ENCODE measurements around the gene KMT5B. TPM values are rescaled to one million over a fixed set of nuclear protein-coding genes. Genes with fewer than 3 reads are reported as not detected.

The KMT5B gene
- total and polyA plus RNA-seq, 10 of the 15 experiments (the other 5 are each of a cell fraction or from before 2014, with no cell fraction given) = 4.7 to 21.8 (median 18.0) TPM

DNA sequence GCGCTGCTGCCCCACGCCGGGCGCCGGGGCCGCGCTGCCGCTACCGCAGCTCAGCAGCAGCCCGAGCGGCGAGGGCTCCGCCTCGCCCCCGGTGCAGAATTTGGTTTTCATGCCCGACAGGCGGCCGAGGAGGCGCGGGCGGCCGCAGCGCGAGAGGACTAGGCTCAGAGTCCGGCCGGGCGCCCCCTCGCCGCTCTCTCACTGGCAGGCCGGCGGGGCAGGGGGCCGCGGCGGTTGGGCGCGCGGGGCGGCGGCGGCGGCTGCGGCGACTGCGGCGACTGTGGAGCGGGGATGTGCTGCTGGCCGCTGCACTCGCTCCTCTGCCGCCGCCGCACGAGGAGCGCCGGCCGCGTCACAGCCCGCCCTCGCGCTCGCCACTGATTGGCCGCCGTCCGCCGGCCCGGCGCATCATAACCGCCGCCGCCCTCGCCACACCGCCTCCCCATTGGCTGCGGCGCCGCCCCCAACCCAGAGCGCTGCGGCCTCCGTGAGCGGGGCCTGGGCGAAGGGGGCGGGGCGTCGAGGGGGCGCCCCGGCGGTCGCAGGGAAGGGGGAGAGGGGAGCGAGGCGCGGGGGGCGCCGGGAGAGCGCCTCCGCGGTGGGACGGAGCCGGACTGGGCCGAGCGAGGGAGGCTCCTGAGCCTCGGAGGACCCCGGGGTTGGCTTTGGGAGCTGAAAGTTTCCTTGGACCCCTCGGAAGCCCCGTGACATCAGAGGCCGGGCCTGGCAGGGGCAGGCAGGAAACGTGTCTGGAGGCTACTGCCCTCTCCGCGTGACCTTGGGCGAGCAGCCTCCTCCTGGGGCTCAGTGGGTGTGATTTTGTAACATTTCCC, 91.8 kb downstream of the KMT5B start, which contains the start of gene CHKA (continued):
- TF ChIP-seq ZZZ3 (IDR thresholded peaks at IDR 0.05; ENCODE audit: control insufficient read depth, insufficient read length, low read depth) (no peak), RUNX3 (IDR thresholded peaks at IDR 0.05; ENCODE audit: low read length) (no peak), PML (IDR thresholded peaks at IDR 0.05; ENCODE audit: low read length) (peak; percentile 58; the same call in 1 of the 2 replicates), TAF1 (IDR thresholded peaks at IDR 0.05; ENCODE audit: borderline replicate concordance, low read depth, low read length) (peak; percentile 89), NBN (IDR thresholded peaks at IDR 0.05) (peak; percentile 42; the same call in 1 of the 2 replicates), WRNIP1 (IDR thresholded peaks at IDR 0.05; ENCODE audit: borderline replicate concordance, low read depth, low read length) (no peak), IRF4 (IDR thresholded peaks at IDR 0.05; ENCODE audit: low read depth, low read length) (no peak), RBBP5 (conservative IDR thresholded peaks at IDR 0.05) (no peak), JUND (IDR thresholded peaks at IDR 0.05; ENCODE audit: low read depth, low read length) (no peak)
- TF ChIP-seq, protein P1, sequence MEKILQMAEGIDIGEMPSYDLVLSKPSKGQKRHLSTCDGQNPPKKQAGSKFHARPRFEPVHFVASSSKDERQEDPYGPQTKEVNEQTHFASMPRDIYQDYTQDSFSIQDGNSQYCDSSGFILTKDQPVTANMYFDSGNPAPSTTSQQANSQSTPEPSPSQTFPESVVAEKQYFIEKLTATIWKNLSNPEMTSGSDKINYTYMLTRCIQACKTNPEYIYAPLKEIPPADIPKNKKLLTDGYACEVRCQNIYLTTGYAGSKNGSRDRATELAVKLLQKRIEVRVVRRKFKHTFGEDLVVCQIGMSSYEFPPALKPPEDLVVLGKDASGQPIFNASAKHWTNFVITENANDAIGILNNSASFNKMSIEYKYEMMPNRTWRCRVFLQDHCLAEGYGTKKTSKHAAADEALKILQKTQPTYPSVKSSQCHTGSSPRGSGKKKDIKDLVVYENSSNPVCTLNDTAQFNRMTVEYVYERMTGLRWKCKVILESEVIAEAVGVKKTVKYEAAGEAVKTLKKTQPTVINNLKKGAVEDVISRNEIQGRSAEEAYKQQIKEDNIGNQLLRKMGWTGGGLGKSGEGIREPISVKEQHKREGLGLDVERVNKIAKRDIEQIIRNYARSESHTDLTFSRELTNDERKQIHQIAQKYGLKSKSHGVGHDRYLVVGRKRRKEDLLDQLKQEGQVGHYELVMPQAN (conservative IDR thresholded peaks at IDR 0.05) = peak; percentile 85; the same call in 1 of the 2 replicates
- TF ChIP-seq, protein P2, sequence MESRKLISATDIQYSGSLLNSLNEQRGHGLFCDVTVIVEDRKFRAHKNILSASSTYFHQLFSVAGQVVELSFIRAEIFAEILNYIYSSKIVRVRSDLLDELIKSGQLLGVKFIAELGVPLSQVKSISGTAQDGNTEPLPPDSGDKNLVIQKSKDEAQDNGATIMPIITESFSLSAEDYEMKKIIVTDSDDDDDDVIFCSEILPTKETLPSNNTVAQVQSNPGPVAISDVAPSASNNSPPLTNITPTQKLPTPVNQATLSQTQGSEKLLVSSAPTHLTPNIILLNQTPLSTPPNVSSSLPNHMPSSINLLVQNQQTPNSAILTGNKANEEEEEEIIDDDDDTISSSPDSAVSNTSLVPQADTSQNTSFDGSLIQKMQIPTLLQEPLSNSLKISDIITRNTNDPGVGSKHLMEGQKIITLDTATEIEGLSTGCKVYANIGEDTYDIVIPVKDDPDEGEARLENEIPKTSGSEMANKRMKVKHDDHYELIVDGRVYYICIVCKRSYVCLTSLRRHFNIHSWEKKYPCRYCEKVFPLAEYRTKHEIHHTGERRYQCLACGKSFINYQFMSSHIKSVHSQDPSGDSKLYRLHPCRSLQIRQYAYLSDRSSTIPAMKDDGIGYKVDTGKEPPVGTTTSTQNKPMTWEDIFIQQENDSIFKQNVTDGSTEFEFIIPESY (IDR thresholded peaks at IDR 0.05) = no peak
- TF ChIP-seq, protein P3, sequence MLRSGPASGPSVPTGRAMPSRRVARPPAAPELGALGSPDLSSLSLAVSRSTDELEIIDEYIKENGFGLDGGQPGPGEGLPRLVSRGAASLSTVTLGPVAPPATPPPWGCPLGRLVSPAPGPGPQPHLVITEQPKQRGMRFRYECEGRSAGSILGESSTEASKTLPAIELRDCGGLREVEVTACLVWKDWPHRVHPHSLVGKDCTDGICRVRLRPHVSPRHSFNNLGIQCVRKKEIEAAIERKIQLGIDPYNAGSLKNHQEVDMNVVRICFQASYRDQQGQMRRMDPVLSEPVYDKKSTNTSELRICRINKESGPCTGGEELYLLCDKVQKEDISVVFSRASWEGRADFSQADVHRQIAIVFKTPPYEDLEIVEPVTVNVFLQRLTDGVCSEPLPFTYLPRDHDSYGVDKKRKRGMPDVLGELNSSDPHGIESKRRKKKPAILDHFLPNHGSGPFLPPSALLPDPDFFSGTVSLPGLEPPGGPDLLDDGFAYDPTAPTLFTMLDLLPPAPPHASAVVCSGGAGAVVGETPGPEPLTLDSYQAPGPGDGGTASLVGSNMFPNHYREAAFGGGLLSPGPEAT (IDR thresholded peaks at IDR 0.05; ENCODE audit: low read depth) = peak; percentile 22; the same call in 1 of the 2 replicates
- TF ChIP-seq, protein P4, sequence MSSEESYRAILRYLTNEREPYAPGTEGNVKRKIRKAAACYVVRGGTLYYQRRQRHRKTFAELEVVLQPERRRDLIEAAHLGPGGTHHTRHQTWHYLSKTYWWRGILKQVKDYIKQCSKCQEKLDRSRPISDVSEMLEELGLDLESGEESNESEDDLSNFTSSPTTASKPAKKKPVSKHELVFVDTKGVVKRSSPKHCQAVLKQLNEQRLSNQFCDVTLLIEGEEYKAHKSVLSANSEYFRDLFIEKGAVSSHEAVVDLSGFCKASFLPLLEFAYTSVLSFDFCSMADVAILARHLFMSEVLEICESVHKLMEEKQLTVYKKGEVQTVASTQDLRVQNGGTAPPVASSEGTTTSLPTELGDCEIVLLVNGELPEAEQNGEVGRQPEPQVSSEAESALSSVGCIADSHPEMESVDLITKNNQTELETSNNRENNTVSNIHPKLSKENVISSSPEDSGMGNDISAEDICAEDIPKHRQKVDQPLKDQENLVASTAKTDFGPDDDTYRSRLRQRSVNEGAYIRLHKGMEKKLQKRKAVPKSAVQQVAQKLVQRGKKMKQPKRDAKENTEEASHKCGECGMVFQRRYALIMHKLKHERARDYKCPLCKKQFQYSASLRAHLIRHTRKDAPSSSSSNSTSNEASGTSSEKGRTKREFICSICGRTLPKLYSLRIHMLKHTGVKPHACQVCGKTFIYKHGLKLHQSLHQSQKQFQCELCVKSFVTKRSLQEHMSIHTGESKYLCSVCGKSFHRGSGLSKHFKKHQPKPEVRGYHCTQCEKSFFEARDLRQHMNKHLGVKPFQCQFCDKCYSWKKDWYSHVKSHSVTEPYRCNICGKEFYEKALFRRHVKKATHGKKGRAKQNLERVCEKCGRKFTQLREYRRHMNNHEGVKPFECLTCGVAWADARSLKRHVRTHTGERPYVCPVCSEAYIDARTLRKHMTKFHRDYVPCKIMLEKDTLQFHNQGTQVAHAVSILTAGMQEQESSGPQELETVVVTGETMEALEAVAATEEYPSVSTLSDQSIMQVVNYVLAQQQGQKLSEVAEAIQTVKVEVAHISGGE (CRISPR knock-in tag; IDR thresholded peaks at IDR 0.05) = no peak
- TF ChIP-seq, protein P5, sequence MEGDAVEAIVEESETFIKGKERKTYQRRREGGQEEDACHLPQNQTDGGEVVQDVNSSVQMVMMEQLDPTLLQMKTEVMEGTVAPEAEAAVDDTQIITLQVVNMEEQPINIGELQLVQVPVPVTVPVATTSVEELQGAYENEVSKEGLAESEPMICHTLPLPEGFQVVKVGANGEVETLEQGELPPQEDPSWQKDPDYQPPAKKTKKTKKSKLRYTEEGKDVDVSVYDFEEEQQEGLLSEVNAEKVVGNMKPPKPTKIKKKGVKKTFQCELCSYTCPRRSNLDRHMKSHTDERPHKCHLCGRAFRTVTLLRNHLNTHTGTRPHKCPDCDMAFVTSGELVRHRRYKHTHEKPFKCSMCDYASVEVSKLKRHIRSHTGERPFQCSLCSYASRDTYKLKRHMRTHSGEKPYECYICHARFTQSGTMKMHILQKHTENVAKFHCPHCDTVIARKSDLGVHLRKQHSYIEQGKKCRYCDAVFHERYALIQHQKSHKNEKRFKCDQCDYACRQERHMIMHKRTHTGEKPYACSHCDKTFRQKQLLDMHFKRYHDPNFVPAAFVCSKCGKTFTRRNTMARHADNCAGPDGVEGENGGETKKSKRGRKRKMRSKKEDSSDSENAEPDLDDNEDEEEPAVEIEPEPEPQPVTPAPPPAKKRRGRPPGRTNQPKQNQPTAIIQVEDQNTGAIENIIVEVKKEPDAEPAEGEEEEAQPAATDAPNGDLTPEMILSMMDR (IDR thresholded peaks at IDR 0.05 in 2 of 3, conservative IDR thresholded peaks at IDR 0.05 in 1 of 3; ENCODE audit: control insufficient read depth in 2 of 3, extremely low read depth in 1 of 3, insufficient read depth in 1 of 3, low read depth in 3 of 3, low read length in 3 of 3) = no peak
